Activated CD4-positive, CD25-positive, alpha-beta regulatory T cell treated with anti-CD3 and anti-CD28 coated beads, Interleukin-2, amount 50 U/mL, for 24 hours (primary cell): ENCODE data around the gene PRSS35.
"Not testable (repeated sequence)": the region's sequence is repeated elsewhere in the genome, so short reads cannot be mapped to it uniquely, and the experiment has no call there.

Source experiments
- ATAC-seq, 2 donors: fragments of 150-1000 bp; cut with Tn5 transposase; one replicate each; pipeline ENCODE4 v1.10.0; 2021; ENCODE audit warnings: mild to moderate bottlenecking in 1 of 2, moderate library complexity in 1 of 2

PRSS35 gene

GRCh38 chr6:83518816-83519480 lies 6.6 kb downstream of the PRSS35 start:
- ATAC-seq: no peak

GRCh38 chr6:83536034-83536646 lies 23.8 kb downstream of the PRSS35 start:
- ATAC-seq: no peak

- ATAC-seq: no peak
These were observed 24.6 kb downstream of the PRSS35 start for GRCh38 chr6:83536647-83537589.

- ATAC-seq: no peak
These were observed 27.3 kb downstream of the PRSS35 start for GRCh38 chr6:83539678-83540077.

GRCh38 chr6:83546636-83547035 lies 34.3 kb downstream of the PRSS35 start:
- ATAC-seq: no peak

- ATAC-seq: not testable (repeated sequence)
These were observed 38.1 kb downstream of the PRSS35 start for GRCh38 chr6:83550482-83550881.

GRCh38 chr6:83551748-83552147 lies 39.4 kb downstream of the PRSS35 start:
- not testable (repeated sequence) for ATAC-seq

GRCh38 chr6:83556871-83557270 lies 44.5 kb downstream of the PRSS35 start:
- ATAC-seq: no peak

GRCh38 chr6:83558975-83559374 lies 46.6 kb downstream of the PRSS35 start:
- ATAC-seq: no peak

GRCh38 chr6:83571663-83572185 lies 59.4 kb downstream of the PRSS35 start:
- ATAC-seq: not testable (repeated sequence)

- no peak for ATAC-seq
These were observed 62.4 kb downstream of the PRSS35 start for GRCh38 chr6:83574783-83575182.
